Tibial nerve (tissue), 4 donors: Measurements from ENCODE around the gene ATAD3B. TPM values are rescaled to one million over a fixed set of nuclear protein-coding genes. Genes with fewer than 3 reads are reported as not detected.
A peak's percentile ranks its signal among the peaks of the same experiment; 100 is the strongest.

Experiments used
- DNase-seq, 2 donors: peaks; one replicate each; pipeline ENCODE4 v3.0.0-alpha.2; 2019; ENCODE audit warnings: low spot score in 2 of 2
- H3K27ac ChIP-seq, 4 donors: fragments of 200-600 bp; sonication (generic) in 3 of 4; one replicate each; pipeline ENCODE4 v1.5.1; 2017 to 2019; ENCODE audit warnings: mild to moderate bottlenecking in 1 of 4
- H3K27me3 ChIP-seq, 2 donors: fragments of 200-600 bp; sonication (generic) in 1 of 2; one replicate each; pipeline versions ENCODE4 v1.5.1 to v1.6.0; 2017 to 2019
- H3K36me3 ChIP-seq, 3 donors: fragments of 200-600 bp; sonication (generic); one replicate each; pipeline ENCODE4 v1.5.1; 2018 to 2019
- H3K4me1 ChIP-seq, 4 donors: fragments of 200-600 bp; sonication (generic) in 3 of 4; one replicate each; pipeline ENCODE4 v1.5.1; 2017 to 2019
- H3K4me3 ChIP-seq, 4 donors: fragments of 200-600 bp; sonication (generic) in 3 of 4; one replicate each; pipeline ENCODE4 v1.5.1; 2017 to 2019; ENCODE audit warnings: mild to moderate bottlenecking in 1 of 4, moderate library complexity in 1 of 4
- H3K9me3 ChIP-seq, 4 donors: fragments of 200-600 bp; sonication (generic) in 3 of 4; one replicate each; pipeline ENCODE4 v1.5.1; 2017 to 2019
- EP300 ChIP-seq, 2 donors: sonication (generic); formaldehyde crosslinking; IDR thresholded peaks; one replicate each; pipeline ENCODE4 v1.6.1; 2017; ENCODE audit warnings: antibody characterized with exemption in 2 of 2, mild to moderate bottlenecking in 1 of 2
- POLR2A ChIP-seq, 2 donors: fragments of 450-650 bp; IDR thresholded peaks; one replicate each; pipeline ENCODE4 v1.6.1; 2017; ENCODE audit warnings: antibody characterized with exemption in 2 of 2, mild to moderate bottlenecking in 2 of 2, moderate library complexity in 2 of 2
- WGBS, 2 donors: methylation state at CpG; one replicate each; pipeline ENCODE4 v1.1.5; 2018; 5-methylcytosine and 5-hydroxymethylcytosine counted together
- total RNA-seq, 4 donors: library from RNA; depleted of rRNA; stranded (reverse); fragments of >200 nt; gene quantifications; one replicate each; pipeline ENCODE4 v1.1.0, GENCODE V29; 2016
- TF ChIP-seq, protein P1 (sequence below), 5 experiments: fragments of 200-600 bp in 3 of 5; fragments of 450-650 bp in 2 of 5; sonication (generic) in 3 of 5; IDR thresholded peaks; one replicate each; pipeline ENCODE4 v1.5.1; 2016 to 2019; ENCODE audit warnings: antibody characterized with exemption in 5 of 5, mild to moderate bottlenecking in 3 of 5, moderate library complexity in 2 of 5

Gene ATAD3B
- total RNA-seq, 4 donors from 2014 or later = 18.4 to 48.9 (median 22.5) TPM

DNA sequence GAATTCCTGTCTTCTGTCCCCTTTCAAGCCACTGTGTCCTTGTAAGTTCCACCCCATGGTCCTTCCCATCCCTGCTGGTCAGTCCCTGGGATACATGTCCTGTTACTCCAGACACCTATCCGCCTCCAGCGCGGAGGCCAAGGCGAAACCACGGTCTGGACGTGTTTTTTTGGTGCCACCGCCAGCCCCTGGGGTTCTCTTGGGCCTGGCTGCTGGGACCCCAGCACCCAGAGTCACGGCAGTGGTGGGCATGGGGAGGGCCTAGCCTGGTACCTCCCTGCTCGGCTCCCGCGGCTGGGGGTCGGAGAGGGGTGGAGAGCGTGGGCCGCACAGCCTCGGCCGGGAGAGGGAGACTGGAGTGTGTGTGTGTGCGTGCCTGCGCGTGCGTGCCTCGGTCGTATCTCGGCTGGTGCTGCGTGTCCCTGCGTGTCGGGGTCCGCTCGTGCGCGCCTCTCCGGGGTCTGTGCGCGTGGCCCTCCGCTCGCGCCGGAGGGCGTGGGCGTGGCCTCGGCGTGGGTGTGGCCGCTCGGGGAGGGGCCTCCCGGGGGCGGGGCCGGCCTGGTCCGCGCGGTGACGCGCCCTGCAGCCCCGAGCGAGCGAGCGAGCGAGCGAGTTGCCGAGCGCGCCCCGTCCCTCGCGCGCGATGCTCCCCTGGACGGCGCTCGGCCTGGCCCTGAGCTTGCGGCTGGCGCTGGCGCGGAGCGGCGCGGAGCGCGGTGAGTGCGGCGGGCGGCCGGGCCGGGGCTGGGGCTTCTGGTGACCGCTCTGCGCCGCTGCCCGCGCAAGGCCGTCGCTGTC is 36.3 kb upstream of the ATAD3B start, which contains the start of gene VWA1:
VWA1 (plus strand) TSS at position 585 of the 798 bp plus-strand sequence; CDS start at position 644, 59 bp downstream.
- H3K4me3 ChIP-seq = peak within 1 kb of the TSS; percentile 45 to 72 (median 56)
- peaks cover 0 to 6% of the 10 kb centered on the region in 2 donors for H3K27me3 ChIP-seq
- peaks cover 0 to 17% (median 0%) of the 10 kb centered on the region in 3 donors for H3K36me3 ChIP-seq
- 14 to 38% methylated on average over 11 to 39 of the region's 89 CpGs for WGBS, 2 donors
- H3K27ac ChIP-seq = peak within 1 kb of the TSS; percentile 49 to 99 (median 86)
- H3K9me3 ChIP-seq = no peaks in the 10 kb centered on the region
- H3K4me1 ChIP-seq = peaks cover 10 to 93% (median 69%) of the 10 kb centered on the region in 4 donors
- DNase-seq = peak in 1 of 2 donors; percentile 52
- TF ChIP-seq POLR2A (IDR thresholded peaks at IDR 0.05) (peak in 1 of 2 donors; percentile 53), EP300 (IDR thresholded peaks at IDR 0.05) (peak in 1 of 2 donors; percentile 48)
- TF ChIP-seq, protein P1, sequence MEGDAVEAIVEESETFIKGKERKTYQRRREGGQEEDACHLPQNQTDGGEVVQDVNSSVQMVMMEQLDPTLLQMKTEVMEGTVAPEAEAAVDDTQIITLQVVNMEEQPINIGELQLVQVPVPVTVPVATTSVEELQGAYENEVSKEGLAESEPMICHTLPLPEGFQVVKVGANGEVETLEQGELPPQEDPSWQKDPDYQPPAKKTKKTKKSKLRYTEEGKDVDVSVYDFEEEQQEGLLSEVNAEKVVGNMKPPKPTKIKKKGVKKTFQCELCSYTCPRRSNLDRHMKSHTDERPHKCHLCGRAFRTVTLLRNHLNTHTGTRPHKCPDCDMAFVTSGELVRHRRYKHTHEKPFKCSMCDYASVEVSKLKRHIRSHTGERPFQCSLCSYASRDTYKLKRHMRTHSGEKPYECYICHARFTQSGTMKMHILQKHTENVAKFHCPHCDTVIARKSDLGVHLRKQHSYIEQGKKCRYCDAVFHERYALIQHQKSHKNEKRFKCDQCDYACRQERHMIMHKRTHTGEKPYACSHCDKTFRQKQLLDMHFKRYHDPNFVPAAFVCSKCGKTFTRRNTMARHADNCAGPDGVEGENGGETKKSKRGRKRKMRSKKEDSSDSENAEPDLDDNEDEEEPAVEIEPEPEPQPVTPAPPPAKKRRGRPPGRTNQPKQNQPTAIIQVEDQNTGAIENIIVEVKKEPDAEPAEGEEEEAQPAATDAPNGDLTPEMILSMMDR (IDR thresholded peaks at IDR 0.05) = peak in 1 of 5 experiments; percentile 14

DNA sequence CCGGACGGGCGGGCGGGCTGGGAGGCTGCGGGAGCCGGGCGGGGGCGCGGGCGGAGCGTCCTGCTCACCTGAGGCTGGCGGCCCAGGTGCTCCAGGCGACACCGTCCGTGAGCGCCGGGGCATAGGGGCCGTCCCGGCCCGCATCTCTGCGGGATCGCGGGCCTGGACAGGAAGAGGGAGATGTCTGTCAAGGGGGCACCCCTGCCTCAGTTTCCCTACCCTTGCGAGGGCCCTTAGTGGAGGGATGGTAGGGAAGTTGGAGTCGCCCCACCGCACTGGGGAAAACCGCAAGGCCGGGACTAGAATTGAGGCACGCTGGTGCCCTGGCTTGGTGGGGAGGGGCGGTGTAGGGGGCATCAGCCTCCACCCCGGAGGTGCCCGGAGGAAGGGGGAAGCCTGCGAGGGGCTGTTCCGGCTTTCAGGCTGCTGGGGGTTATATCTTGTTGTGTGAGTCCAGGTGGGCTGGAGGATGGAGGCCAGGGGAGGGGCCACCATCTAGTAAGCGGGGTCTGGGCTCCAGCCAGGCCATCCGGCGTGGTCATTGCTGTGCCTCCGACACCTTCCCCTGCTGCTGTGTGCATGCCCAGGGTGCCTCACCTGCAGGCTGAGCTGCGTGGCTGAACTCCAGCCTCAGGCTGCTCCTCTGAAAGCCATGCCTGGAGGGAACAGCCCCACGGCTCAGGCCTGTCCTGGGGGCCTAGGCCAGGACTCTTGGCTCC is 35.5 kb upstream of the ATAD3B start:
- Histone ChIP-seq H3K4me1 (peaks cover 9 to 93% (median 69%) of the 10 kb centered on the region in 4 donors), H3K36me3 (peaks cover 0 to 18% (median 0%) of the 10 kb centered on the region in 3 donors), H3K27me3 (peaks cover 0 to 6% of the 10 kb centered on the region in 2 donors), H3K9me3 (no peaks in the 10 kb centered on the region), H3K27ac (peak overlapping the region; percentile 49 to 89 (median 84)), H3K4me3 (peak overlapping the region; percentile 45 to 72 (median 56))
- 10 to 25% methylated on average over 12 to 21 of the region's 40 CpGs for WGBS, 2 donors
- DNase-seq = no peak
- no peak for TF ChIP-seq EP300 (IDR thresholded peaks at IDR 0.05)
- no peak for TF ChIP-seq POLR2A (IDR thresholded peaks at IDR 0.05)
- TF ChIP-seq, protein P1 (IDR thresholded peaks at IDR 0.05) = no peak

DNA sequence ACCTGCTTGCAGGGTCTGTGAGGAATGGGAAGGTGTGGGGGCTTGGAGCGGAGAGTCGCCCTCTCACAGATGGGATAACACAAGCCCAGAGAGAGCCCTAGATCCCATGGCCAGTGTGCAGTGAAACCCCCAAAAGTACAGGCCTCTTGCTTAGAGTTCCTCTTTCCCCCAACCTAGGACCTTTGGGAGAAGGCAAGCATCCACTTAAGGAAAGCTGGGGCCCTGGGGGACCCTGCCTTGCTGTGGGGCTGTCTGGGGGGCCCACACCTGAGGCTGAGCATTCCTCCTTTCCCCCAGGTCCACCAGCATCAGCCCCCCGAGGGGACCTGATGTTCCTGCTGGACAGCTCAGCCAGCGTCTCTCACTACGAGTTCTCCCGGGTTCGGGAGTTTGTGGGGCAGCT is 34.9 kb upstream of the ATAD3B start:
- no peak for DNase-seq
- peak overlapping the region; percentile 49 to 89 (median 84) for H3K27ac ChIP-seq
- H3K27me3 ChIP-seq = peaks cover 0 to 6% of the 10 kb centered on the region in 2 donors
- H3K36me3 ChIP-seq = peaks cover 0 to 18% (median 0%) of the 10 kb centered on the region in 3 donors
- peak overlapping the region; percentile 45 to 72 (median 56) for H3K4me3 ChIP-seq
- WGBS, 2 donors = 39 to 87% methylated on average over 2 to 3 of the region's 7 CpGs
- peaks cover 6 to 93% (median 68%) of the 10 kb centered on the region in 4 donors for H3K4me1 ChIP-seq
- H3K9me3 ChIP-seq = no peaks in the 10 kb centered on the region
- no peak for TF ChIP-seq EP300 (IDR thresholded peaks at IDR 0.05)
- TF ChIP-seq POLR2A (IDR thresholded peaks at IDR 0.05) = no peak
- TF ChIP-seq, protein P1 (IDR thresholded peaks at IDR 0.05) = no peak

DNA sequence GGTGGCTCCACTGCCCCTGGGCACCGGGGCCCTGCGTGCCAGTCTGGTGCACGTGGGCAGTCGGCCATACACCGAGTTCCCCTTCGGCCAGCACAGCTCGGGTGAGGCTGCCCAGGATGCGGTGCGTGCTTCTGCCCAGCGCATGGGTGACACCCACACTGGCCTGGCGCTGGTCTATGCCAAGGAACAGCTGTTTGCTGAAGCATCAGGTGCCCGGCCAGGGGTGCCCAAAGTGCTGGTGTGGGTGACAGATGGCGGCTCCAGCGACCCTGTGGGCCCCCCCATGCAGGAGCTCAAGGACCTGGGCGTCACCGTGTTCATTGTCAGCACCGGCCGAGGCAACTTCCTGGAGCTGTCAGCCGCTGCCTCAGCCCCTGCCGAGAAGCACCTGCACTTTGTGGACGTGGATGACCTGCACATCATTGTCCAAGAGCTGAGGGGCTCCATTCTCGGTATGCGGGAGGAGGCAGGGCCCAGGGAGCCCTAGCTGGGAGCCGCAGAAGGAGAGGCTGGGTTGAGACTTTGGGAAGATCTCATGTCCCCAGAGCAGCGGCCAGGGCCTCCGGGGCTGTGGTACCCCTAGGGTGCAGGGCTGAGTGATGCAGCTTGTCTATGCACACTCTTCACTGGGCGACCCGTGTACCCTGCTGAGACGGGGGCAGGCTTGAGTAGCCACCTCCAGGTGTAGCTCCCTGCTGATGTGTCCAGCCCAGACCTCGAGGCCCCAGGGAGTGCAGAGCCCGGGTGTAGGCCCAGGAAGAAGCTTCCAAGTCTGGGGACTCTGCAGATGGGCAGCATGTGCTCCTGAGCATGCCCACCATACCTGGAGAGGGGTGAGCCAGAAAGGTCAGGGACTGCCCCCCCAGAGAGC is 34.3 kb upstream of the ATAD3B start:
- Histone ChIP-seq H3K36me3 (peaks cover 0 to 18% (median 0%) of the 10 kb centered on the region in 3 donors), H3K9me3 (no peaks in the 10 kb centered on the region), H3K27me3 (peaks cover 0 to 6% of the 10 kb centered on the region in 2 donors), H3K4me1 (peaks cover 0 to 92% (median 65%) of the 10 kb centered on the region in 4 donors), H3K27ac (peak overlapping the region; percentile 43 to 89 (median 66)), H3K4me3 (peak overlapping the region; percentile 15 to 72 (median 54))
- 47 to 68% methylated on average over 5 to 17 of the region's 31 CpGs for WGBS, 2 donors
- TF ChIP-seq, protein P1 (IDR thresholded peaks at IDR 0.05) = no peak
- TF ChIP-seq POLR2A (IDR thresholded peaks at IDR 0.05) = no peak
- TF ChIP-seq EP300 (IDR thresholded peaks at IDR 0.05) = no peak
- no peak for DNase-seq
